ENCODE results near the gene CAPRIN2.

Gene CAPRIN2

GRCh38 chr12:30769802-30770201 lies 15.1 kb upstream of the CAPRIN2 start:
- no peak for DNase-seq (ENCODE audit: low read depth in 2 of 3, low spot score in 2 of 3)

GRCh38 chr12:30764251-30764650 lies 9.5 kb upstream of the CAPRIN2 start:
- DNase-seq (ENCODE audit: low read depth in 2 of 3, low spot score in 2 of 3), result no peak

GRCh38 chr12:30763053-30763452 lies 8.3 kb upstream of the CAPRIN2 start:
- no peak for DNase-seq (ENCODE audit: low read depth in 2 of 3, low spot score in 2 of 3)

DNA sequence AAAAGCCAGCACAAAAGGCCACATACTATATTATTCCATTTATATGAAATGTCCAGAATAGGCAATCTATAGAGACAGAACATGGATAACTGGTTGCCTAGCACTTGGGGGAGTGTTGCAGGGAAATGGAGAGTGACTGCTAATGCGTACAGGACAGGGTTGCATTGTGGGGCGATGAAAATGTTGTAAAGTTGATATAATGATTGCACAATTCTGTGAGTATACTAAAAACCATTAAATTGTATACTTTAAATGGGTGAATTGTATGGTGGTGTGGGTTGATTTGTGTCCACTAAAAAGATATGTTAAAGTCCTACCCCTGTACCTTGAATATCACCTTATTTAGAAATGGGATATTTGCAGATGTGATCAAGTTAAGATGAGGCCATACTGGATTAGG lies 7.0 kb upstream of the CAPRIN2 start:
- no peak for DNase-seq (ENCODE audit: low read depth in 2 of 3, low spot score in 2 of 3)

DNA sequence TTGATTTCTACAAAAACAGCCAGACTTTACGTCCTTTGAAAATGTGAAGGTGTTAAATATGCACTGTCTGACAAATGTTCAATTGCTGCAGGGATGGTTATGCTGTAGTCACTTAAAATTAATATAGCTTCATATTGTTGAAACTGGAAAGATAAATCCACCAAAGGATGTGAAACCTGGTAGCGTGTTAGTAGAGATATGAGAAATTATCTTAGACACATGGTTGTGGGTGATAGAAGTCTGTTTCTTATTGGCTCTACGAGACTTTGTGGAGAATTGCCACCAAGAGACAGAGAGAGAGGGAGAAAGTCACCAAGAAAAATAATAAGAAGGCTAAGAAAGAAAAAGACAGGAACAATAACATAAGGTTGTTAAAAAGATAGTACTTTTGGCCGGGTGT lies 2.6 kb upstream of the CAPRIN2 start:
- DNase-seq (ENCODE audit: low read depth in 2 of 3, low spot score in 2 of 3), result no peak

DNA sequence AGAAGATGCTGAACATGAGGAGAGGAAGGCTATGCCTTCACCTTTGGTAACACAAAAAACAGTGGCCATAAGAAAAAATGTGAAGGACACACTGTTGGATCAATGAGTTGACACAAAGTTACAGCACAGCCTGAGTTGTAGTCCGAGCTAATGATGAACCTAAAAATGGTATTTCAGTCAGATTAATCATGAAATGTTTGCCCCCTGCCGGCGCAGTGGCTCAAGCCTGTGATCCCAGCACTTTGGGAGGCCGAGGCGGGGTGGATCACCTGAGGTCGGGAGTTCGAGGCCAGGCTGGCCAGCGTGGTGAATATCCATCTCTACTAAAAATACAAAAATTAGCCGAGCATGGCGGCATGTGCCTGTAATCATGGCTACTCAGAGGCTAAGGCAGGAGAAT lies 1.3 kb upstream of the CAPRIN2 start:
- DNase-seq (ENCODE audit: low read depth in 2 of 3, low spot score in 2 of 3), result no peak

GRCh38 chr12:30755395-30755762 lies 628 bp upstream of the CAPRIN2 start:
- DNase-seq (ENCODE audit: low read depth in 2 of 3, low spot score in 2 of 3), result no peak

- DNase-seq (ENCODE audit: low read depth in 2 of 3, low spot score in 2 of 3), result no peak
Measured at GRCh38 chr12:30754383-30754749, 385 bp downstream of the CAPRIN2 start.

GRCh38 chr12:30753751-30754382 lies 884 bp downstream of the CAPRIN2 start:
- DNase-seq (ENCODE audit: low read depth in 2 of 3, low spot score in 2 of 3), result no peak

DNA sequence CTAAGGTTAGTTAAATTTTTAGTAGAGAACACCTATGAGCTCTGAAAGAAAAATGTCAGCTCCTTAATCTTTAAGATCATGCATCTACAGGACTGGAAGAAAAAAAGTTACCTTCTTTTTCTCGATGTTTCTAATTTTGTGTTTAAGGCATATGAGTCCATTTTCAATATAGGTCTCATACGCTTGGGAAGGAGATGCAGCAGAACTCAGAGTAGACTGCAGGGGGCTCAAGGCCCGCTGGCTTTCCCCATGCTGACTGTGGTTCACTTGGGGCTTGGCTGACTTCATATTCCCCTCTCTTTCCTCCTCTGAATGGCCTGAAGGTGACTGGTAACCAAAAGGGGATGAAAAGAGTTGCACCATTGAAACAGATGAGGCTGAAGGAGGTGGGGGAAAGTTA lies 1.5 kb downstream of the CAPRIN2 start:
- no peak for DNase-seq (ENCODE audit: low read depth in 2 of 3, low spot score in 2 of 3)

DNA sequence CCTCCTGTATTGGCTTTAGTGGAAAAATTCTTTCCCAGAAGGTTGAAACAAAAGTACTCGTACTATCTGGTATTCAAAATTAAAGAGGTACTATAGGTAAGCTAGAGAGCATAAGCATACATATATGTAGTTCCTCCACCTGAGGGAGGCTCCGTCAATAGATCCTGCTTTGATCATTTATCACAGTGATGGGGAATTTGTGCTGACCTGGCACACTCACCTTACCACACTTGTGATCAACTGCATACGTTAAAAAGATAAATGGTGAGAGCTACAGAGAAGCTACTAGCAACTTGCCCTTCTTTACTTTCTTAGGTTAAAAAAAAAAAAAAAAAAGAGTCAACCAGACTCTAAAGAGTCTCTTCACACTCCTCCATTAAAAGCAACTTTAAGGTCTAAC lies 2.5 kb downstream of the CAPRIN2 start:
- DNase-seq (ENCODE audit: low read depth in 2 of 3, low spot score in 2 of 3), result no peak

DNA sequence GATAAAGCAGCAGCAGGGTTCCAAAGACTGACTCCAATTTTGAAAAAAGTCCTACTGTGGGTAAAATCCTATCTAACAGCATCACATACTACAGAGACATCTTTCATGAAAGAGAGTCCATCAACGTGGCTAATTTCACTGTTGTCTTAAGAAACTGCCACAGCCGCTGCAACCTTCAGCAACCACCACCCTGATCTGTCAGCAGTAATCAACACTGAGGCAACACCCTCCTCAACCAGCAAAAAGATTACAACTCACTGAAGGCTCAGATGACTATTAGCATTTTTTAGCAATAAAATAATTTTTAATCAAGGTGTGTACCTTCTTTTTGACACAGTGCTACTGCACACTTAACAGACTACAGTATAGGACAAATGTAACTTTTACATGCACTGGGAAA lies 6.6 kb downstream of the CAPRIN2 start:
- no peak for DNase-seq (ENCODE audit: low read depth in 2 of 3, low spot score in 2 of 3)

- no peak for DNase-seq (ENCODE audit: low read depth in 2 of 3, low spot score in 2 of 3)
Measured at GRCh38 chr12:30746190-30746589, 8.6 kb downstream of the CAPRIN2 start.

GRCh38 chr12:30744321-30744720 lies 10.4 kb downstream of the CAPRIN2 start:
- DNase-seq (ENCODE audit: low read depth in 2 of 3, low spot score in 2 of 3), result no peak

GRCh38 chr12:30740274-30740673 lies 14.5 kb downstream of the CAPRIN2 start:
- DNase-seq (ENCODE audit: low read depth in 2 of 3, low spot score in 2 of 3), result no peak

- no peak for DNase-seq (ENCODE audit: low read depth in 2 of 3, low spot score in 2 of 3)
Measured at GRCh38 chr12:30739020-30739419, 15.7 kb downstream of the CAPRIN2 start.

DNA sequence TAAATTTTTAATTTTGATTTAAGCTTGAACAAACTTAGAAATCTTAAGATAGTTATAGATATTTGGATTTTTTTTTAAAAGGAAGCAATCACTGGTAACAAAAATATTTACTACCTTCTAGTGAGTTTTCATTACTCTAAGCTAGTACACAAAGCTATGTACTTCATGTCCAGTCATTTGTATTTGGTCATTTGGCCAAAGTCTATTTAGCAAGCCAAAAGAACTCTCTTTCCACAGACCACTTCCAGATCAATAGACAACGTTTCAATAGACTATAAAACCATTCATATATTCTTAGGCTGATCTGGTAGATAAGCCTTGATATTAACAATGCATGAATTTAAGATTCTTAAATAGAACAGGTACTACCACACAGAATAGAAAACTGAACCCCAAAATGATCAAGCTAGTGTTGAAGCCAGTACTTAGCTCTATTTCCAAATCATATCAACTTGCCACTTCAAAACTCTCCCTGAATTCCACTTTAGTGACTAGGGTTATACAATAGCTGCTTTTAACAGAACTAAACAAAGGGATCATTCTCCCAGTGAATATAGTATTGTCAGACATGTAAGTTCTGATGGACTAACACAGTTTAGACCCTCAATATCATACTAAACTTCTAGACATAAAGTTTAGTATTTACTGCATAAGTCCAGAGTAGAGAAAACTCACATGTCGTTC lies 21.7 kb downstream of the CAPRIN2 start:
- DNase-seq (ENCODE audit: low read depth in 2 of 3, low spot score in 2 of 3), result no peak

GRCh38 chr12:30730011-30730410 lies 24.7 kb downstream of the CAPRIN2 start:
- no peak for DNase-seq (ENCODE audit: low read depth in 2 of 3, low spot score in 2 of 3)

GRCh38 chr12:30729547-30729946 lies 25.2 kb downstream of the CAPRIN2 start:
- DNase-seq (ENCODE audit: low read depth in 2 of 3, low spot score in 2 of 3), result no peak

- no peak for DNase-seq (ENCODE audit: low read depth in 2 of 3, low spot score in 2 of 3)
Measured at GRCh38 chr12:30726647-30727046, 28.1 kb downstream of the CAPRIN2 start.

GRCh38 chr12:30725739-30726138 lies 29.0 kb downstream of the CAPRIN2 start:
- DNase-seq (ENCODE audit: low read depth in 2 of 3, low spot score in 2 of 3), result no peak

- no peak for DNase-seq (ENCODE audit: low read depth in 2 of 3, low spot score in 2 of 3)
Measured at GRCh38 chr12:30719060-30719459, 35.7 kb downstream of the CAPRIN2 start.

- no peak for DNase-seq (ENCODE audit: low read depth in 2 of 3, low spot score in 2 of 3)
Measured at GRCh38 chr12:30707613-30708342, 47.0 kb downstream of the CAPRIN2 start.
